ENCODE results near the gene NCKIPSD.

NCKIPSD gene

DNA sequence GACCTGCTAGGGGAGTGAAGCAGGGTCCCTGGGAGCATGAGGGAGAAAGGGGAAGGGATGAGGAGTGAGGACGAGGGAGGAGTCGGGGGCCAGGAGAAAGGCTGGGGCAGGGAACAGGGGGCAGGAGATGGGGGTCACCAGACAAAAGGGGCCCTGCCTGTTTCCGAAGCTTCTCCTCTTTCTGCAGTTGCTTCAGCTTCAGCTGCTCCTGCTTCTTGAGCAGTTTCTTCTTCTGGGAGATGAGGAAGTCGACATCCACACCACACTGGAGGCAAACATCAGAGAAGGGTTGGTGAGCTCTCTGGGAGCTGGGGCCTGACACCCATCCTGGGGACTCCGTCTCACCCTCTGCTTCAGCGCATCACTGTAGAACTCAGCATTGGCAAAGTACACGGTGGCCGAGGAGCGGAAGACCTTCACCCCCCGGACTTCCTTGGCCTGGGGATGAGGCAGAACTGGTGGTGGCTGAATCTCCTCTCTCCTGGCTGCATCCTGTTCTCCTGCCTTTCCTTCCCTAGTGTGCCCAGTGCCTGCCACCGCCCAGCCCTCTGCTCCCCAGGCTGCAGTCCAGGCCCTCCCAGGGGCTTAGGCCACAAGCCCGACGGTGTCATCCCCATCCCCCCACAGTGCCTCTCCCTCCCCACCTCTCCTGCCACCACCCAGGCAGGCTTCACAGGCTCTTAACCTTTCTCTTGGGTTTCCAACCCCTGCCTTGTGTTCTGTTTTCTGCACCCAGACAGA lies 57.3 kb downstream of the NCKIPSD start:
- Histone ChIP-seq H3K4me1 (ENCODE audit: control insufficient read depth in 1 of 2, insufficient read depth in 2 of 2, low read length in 2 of 2) (no peaks in the 10 kb centered on the region), H3K27ac (ENCODE audit: low read length) (no peak overlapping the region), H3K27me3 (ENCODE audit: low read depth, low read length) (no peaks in the 10 kb centered on the region), H3K36me3 (ENCODE audit: control insufficient read depth in 1 of 2, insufficient read depth in 2 of 2, low read length in 2 of 2) (peaks cover 21 to 80% of the 10 kb centered on the region in 2 donors), H3K4me3 (ENCODE audit: low read depth in 1 of 2, low read length in 2 of 2) (no peak overlapping the region), H3K9me3 (ENCODE audit: control insufficient read depth in 1 of 2, low read length in 2 of 2) (no peaks in the 10 kb centered on the region)

DNA sequence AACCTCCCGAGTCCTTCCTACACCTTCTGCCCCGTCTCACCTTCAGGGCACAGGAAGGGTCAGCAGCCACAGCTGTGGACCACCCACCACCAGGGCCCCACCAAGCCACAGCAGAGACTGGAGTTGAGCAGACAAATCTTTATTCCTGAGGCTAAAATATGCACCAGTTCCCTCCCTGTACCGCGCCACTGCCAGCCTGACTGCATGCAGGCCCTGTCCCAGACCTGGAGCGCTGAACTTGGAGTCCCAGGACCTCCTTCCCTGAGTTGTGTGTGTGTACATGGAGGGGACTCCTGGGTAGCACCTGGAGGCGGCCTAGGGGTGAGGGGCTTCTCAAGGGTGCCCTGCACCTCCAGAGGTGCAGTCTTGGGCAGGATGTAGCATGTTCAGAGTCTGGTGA lies 60.1 kb downstream of the NCKIPSD start:
- Histone ChIP-seq H3K36me3 (ENCODE audit: control insufficient read depth in 1 of 2, insufficient read depth in 2 of 2, low read length in 2 of 2) (peaks cover 20 to 55% of the 10 kb centered on the region in 2 donors), H3K27ac (ENCODE audit: low read length) (no peak overlapping the region), H3K9me3 (ENCODE audit: control insufficient read depth in 1 of 2, low read length in 2 of 2) (no peaks in the 10 kb centered on the region), H3K4me1 (ENCODE audit: control insufficient read depth in 1 of 2, insufficient read depth in 2 of 2, low read length in 2 of 2) (no peaks in the 10 kb centered on the region), H3K27me3 (ENCODE audit: low read depth, low read length) (no peaks in the 10 kb centered on the region), H3K4me3 (ENCODE audit: low read depth in 1 of 2, low read length in 2 of 2) (no peak overlapping the region)

DNA sequence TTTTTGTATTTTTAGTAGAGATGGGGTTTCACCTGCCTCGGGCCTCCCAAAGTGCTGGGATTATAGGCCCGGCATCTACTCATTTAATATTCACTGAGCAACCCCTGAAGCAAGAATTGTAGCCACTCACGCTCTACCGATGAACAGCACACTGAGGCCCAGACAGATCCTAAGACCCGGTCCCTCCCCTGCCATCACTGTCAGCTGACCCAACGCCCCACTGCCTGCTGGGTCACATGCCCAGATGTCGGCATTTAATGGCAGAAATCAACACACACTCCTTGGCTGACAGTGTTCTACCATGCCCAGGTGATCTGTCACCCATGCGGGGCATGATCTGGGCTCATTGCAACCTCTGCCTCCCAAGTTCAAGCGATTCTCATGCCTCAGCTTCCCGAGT lies 60.9 kb downstream of the NCKIPSD start:
- H3K4me3 ChIP-seq (ENCODE audit: low read depth in 1 of 2, low read length in 2 of 2): no peak overlapping the region
- H3K36me3 ChIP-seq (ENCODE audit: control insufficient read depth in 1 of 2, insufficient read depth in 2 of 2, low read length in 2 of 2): peaks cover 14 to 47% of the 10 kb centered on the region in 2 donors
- H3K27ac ChIP-seq (ENCODE audit: low read length): no peak overlapping the region
- no peaks in the 10 kb centered on the region for H3K4me1 ChIP-seq (ENCODE audit: control insufficient read depth in 1 of 2, insufficient read depth in 2 of 2, low read length in 2 of 2)
- H3K27me3 ChIP-seq (ENCODE audit: low read depth, low read length): no peaks in the 10 kb centered on the region
- H3K9me3 ChIP-seq (ENCODE audit: control insufficient read depth in 1 of 2, low read length in 2 of 2): no peaks in the 10 kb centered on the region

DNA sequence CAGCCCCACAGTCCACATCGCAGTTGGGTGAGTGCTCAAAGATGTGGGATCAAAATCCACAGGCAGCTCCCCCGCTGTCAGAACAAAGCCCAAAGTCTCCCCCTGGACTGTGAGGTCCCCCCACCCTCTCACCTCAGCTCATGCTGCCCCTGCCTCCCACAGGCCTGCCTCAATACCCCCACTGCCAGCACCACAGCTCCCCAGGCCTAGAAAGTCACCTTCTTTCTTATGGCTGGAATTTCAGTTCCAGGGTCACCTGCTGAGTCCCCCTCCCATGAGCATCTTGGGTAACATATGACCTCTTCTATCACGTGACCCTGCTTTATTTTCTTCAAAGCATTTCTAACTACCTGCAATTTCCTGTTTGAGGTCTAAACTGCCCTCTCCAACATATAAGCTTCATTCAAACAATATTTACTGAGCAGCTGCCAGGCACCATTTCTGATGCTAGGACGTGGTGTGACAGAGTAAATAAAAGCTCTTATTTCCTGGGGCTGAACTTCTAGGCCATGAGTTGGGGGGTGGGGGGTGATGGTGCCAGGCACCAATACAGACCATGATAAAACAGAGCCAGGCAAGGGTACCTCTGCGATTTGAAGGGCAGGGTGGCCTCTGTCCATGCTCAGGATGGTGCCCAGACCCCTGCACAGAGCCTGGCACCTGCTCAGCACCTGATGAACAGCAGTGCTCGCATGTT lies 61.7 kb downstream of the NCKIPSD start:
- Histone ChIP-seq H3K36me3 (ENCODE audit: control insufficient read depth in 1 of 2, insufficient read depth in 2 of 2, low read length in 2 of 2) (peaks cover 8 to 39% of the 10 kb centered on the region in 2 donors), H3K27ac (ENCODE audit: low read length) (no peak overlapping the region), H3K4me1 (ENCODE audit: control insufficient read depth in 1 of 2, insufficient read depth in 2 of 2, low read length in 2 of 2) (no peaks in the 10 kb centered on the region), H3K27me3 (ENCODE audit: low read depth, low read length) (no peaks in the 10 kb centered on the region), H3K9me3 (ENCODE audit: control insufficient read depth in 1 of 2, low read length in 2 of 2) (no peaks in the 10 kb centered on the region), H3K4me3 (ENCODE audit: low read depth in 1 of 2, low read length in 2 of 2) (no peak overlapping the region)
